Ishikawa (cell line): Measurements from ENCODE around the gene GRID2.

Source experiments
- CEBPB ChIP-seq: IDR thresholded peaks from 2 replicates; pipeline ENCODE4 v1.6.1; 2012
- EGR1 ChIP-seq: IDR thresholded peaks from 2 replicates; pipeline ENCODE4 v1.6.1; 2012
- EP300 ChIP-seq: IDR thresholded peaks from 2 replicates; pipeline ENCODE4 v1.6.1; 2012; ENCODE audit warnings: borderline replicate concordance

- no peak for TF ChIP-seq CEBPB
- no peak for TF ChIP-seq EP300
- no peak for TF ChIP-seq EGR1
Observed at GRCh38 chr4:92346289-92346688, 42.5 kb downstream of the GRID2 start.
